ENCODE results near the gene MAT2A. TPM values are rescaled to one million over a fixed set of nuclear protein-coding genes. Genes with fewer than 3 reads are reported as not detected.
A peak's percentile ranks its signal among the peaks of the same experiment; 100 is the strongest.

The MAT2A gene
- total and polyA plus RNA-seq, 9 of the 15 experiments (the other 6 are each of a cell fraction or from before 2014, with no cell fraction given), result 130 to 1,027 (median 240) TPM

- no peak for TF ChIP-seq MYC (IDR thresholded peaks at IDR 0.05; ENCODE audit: low read depth, low read length)
- no peak for TF ChIP-seq MYC (CRISPR knock-in tag; IDR thresholded peaks at IDR 0.05; ENCODE audit: borderline replicate concordance, low read depth)
- TF ChIP-seq PRDM10 (IDR thresholded peaks at IDR 0.05; ENCODE audit: partially characterized antibody), result peak; percentile 91
- no peak for TF ChIP-seq CHD4 (IDR thresholded peaks at IDR 0.05; ENCODE audit: insufficient read depth, insufficient replicate concordance, low read depth, low read length, poor library complexity, severe bottlenecking)
- TF ChIP-seq SIN3A (IDR thresholded peaks at IDR 0.05; ENCODE audit: borderline replicate concordance in 2 of 2, control insufficient read depth in 1 of 2, low read depth in 2 of 2, low read length in 2 of 2), result no peak
- no peak for TF ChIP-seq SRSF3 (IDR thresholded peaks at IDR 0.05; ENCODE audit: insufficient read depth, low read length)
- peak; percentile 50; the same call in 1 of the 2 replicates for TF ChIP-seq ZNF668 (CRISPR knock-in tag; IDR thresholded peaks at IDR 0.05)
- no peak for TF ChIP-seq ILF3 (IDR thresholded peaks at IDR 0.05; ENCODE audit: borderline replicate concordance)
- TF ChIP-seq NBN (IDR thresholded peaks at IDR 0.05; ENCODE audit: low read depth), result peak; percentile 65; the same call in 1 of the 2 replicates
- no peak for TF ChIP-seq ZNF507 (tag; conservative IDR thresholded peaks at IDR 0.05)
- TF ChIP-seq BACH1 (tag; IDR thresholded peaks at IDR 0.05), result no peak
- TF ChIP-seq SREBF2 (CRISPR knock-in tag; IDR thresholded peaks at IDR 0.05), result no peak
- no peak for TF ChIP-seq ETS1 (conservative IDR thresholded peaks at IDR 0.05; ENCODE audit: control insufficient read depth, low read depth, low read length)
- TF ChIP-seq SPI1 (IDR thresholded peaks at IDR 0.05; ENCODE audit: borderline replicate concordance, low read depth, low read length), result 0 out of 2 replicates have a peak, but pooled peaks have one; percentile 22
- no peak for TF ChIP-seq ZNF197 (CRISPR knock-in tag; IDR thresholded peaks at IDR 0.05; ENCODE audit: low read depth)
- no peak for TF ChIP-seq GMEB1 (CRISPR knock-in tag; IDR thresholded peaks at IDR 0.05)
- peak; percentile 13; the same call in 1 of the 2 replicates for TF ChIP-seq TRIM28 (IDR thresholded peaks at IDR 0.05)
- no peak; the same call in 1 of the 2 replicates for TF ChIP-seq NFE2L1 (tag; IDR thresholded peaks at IDR 0.05; ENCODE audit: borderline replicate concordance, low read depth)
- no peak for TF ChIP-seq STAG1 (CRISPR knock-in tag; IDR thresholded peaks at IDR 0.05; ENCODE audit: borderline replicate concordance)
- TF ChIP-seq SIX5 (IDR thresholded peaks at IDR 0.05; ENCODE audit: borderline replicate concordance in 1 of 2, insufficient read depth in 1 of 2, low read depth in 1 of 2, low read length in 2 of 2), result no peak
- TF ChIP-seq THAP7 (CRISPR knock-in tag; IDR thresholded peaks at IDR 0.05), result no peak
These were observed 25.2 kb downstream of the MAT2A start (continued) for GRCh38 chr2:85564144-85564563.

Data from K562 (cell line).